Kidney tubule cell (primary cell): ENCODE data around the gene SLAMF6.
"Not testable (repeated sequence)": the region's sequence is repeated elsewhere in the genome, so short reads cannot be mapped to it uniquely, and the experiment has no call there.

ENCODE experiments used
- DNase-seq: peaks from one replicate; pipeline ENCODE4 v3.0.0-alpha.2; 2018; ENCODE audit warnings: low spot score

Gene SLAMF6

GRCh38 chr1:160504651-160505050 is 18.4 kb downstream of the SLAMF6 start:
- no peak for DNase-seq

GRCh38 chr1:160503087-160503486 is 20.0 kb downstream of the SLAMF6 start:
- no peak for DNase-seq

DNA sequence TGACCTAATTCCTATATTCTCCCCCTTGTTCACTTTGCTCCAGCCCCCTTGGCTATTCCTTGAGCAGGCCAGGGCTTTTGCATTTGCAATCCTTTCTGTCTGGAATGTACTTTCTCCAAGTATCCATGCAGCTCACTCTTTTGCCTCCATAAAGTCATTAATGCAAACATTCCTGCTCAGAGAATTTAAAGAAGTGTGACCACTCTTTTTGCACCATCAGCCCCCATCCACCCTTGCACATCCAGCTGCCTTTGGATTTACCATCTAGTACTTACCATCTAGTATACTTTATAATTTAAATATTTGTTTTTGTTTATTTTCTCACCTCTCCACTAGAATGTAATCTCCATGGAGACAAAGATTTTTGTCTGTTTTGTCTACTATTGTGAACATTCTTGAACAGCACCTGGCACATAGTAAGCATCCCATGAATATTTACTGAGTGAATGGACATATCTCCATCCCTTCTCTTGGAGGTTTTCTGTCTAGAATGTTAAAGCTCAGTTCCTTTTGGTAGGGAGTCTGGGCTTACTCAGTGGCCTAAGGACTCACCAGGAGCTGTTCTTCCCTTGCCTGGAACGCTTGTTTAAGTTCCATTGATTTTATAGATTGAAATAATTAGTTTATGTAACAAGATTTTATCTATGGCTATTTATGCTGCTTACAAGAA is 22.6 kb downstream of the SLAMF6 start:
- no peak for DNase-seq

DNA sequence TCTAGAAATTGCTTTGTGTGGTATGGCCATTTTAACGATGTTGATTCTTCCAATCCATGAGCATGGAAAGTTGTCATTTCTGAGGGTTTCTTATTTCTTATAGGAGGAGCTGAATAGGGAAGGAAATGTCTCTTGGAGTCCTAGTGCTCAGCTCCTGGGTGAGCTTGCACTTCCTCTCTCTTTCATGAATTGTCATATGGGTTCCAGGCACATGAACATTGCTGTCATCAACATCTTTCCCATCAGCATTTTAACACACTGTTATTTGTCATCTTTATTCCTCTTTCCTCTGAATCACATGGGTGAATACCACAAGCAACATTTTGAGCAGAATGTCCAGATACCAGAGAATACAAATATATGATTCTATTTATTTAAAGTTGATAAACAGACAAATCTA is 23.4 kb downstream of the SLAMF6 start:
- DNase-seq: no peak

DNA sequence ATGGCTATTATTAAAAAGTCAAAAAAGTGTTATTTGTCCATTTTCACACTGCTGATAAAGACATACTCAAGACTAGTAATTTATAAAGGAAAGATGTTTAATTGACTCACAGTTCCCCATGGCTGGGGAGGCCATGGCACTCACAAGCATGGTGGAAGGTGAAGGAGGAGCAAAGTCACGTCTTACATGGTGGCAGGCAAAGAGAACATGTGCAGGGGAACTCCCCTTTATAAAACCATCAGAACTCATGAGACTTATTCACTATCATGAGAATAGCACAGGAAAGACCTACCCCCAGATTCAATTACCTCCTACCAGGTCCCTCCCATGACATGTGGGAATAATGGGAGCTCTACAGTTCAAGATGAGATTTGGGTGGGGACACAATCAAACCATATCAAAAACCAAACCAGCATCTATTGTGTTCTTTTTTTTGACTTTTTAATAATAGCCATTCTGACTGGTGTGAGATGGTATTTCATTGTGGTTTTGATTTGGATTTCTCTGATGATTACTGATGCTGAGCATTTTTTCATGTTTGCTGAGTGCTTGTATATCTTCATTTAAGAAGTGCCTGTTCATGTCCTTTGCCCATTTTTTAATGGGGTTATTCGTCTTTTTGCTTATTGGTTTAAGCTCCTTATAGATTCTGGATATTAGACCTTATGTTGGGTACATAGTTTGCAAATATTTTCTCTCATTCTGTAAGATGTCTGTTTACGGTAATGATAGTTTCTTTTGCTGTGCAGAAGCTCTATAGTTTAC is 24.6 kb downstream of the SLAMF6 start:
- not testable (repeated sequence) for DNase-seq

DNA sequence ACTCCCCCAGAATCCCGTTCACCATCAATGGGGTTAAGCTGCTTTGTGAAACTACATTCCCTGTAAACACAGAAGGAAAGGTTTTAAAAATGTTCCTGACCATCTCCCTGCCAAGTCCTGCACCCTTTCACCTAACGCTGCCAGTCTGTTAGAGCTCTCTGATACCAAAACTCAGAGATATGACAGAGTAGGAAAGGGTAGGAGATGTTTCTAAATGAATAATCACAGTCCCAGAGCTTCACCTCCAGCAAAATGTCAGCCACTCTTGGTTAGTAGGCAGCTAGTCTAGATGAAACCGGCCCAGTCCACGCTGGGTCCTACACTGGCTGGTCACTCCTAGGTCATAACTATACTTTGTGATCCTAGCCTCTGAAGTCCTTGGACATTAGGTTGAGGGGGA is 26.7 kb downstream of the SLAMF6 start:
- no peak for DNase-seq

DNA sequence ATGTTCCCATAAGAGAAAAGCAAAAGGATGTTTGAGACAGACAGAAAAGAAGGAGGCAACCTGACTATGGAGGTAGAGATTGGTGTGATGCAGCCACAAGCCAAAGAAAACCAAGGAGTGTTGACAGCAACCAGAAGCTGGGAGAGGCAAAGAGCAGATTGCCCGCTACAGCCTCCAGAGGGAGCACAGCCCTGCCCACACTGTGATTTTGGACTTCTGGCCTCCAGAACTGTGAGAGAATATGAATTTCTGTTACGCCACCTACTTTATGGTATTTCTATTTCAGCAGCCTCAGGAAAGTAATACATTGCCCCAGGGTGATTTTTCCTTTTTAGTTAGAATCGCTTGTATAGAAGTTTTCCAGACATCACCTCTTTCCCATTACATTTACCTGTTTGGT is 28.4 kb downstream of the SLAMF6 start:
- DNase-seq: no peak

- no peak for DNase-seq
These were observed 30.4 kb downstream of the SLAMF6 start for GRCh38 chr1:160492617-160493016.

GRCh38 chr1:160491981-160492380 is 31.1 kb downstream of the SLAMF6 start:
- DNase-seq: no peak

DNA sequence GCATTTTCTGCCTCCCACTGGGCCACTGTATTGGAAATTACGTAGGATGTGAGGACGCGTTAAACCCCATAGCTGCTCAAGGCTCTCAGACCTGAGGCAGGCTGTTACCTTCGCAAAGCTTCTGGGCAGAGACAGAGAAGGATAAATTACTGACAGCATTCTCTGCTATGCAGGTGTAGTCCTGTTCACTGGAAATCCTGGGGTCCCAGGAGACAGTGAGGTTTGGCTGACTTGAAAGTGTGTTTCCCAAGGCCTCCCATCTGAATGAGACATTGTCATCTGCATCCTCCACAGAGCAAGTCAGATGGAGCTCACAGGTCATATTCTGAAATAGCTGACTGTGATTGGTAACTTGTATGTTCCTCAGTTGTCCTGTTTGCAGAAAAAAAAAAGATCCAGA is 32.0 kb downstream of the SLAMF6 start:
- no peak for DNase-seq

DNA sequence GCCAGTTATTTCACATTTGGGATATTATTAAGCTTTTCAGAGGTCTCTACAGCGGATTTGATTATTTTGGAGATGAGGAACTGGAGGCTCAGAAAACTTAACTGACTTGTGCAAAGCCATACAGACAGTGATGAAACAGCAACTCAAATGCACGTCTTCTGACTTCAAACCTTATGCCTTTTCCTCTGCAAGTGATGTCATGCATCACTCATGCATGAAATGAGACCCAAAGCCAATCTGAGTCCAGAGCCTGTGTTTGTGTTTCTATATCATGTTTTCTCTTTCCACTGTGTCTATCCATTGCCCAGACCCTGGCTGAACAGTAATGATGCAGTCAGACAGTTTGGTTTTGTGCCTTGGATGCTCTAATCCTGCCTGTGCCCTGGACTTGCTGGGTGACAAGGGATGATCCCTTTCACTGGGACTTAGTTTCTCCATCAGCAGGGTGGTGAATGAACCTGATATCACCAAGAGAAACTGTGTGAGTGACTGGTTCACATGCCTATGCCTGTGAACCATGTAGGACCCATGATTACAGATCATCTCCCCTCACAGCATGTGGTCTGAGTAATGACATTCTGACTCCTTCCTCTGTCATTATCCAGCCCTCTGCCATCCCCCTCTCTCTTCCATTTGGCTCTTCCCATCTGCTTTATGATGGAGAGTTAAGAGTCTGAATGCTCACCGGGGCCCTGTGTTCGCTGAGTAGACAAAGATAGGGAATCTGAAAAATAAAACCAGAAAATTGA is 33.4 kb downstream of the SLAMF6 start:
- peak; percentile 62 for DNase-seq

DNA sequence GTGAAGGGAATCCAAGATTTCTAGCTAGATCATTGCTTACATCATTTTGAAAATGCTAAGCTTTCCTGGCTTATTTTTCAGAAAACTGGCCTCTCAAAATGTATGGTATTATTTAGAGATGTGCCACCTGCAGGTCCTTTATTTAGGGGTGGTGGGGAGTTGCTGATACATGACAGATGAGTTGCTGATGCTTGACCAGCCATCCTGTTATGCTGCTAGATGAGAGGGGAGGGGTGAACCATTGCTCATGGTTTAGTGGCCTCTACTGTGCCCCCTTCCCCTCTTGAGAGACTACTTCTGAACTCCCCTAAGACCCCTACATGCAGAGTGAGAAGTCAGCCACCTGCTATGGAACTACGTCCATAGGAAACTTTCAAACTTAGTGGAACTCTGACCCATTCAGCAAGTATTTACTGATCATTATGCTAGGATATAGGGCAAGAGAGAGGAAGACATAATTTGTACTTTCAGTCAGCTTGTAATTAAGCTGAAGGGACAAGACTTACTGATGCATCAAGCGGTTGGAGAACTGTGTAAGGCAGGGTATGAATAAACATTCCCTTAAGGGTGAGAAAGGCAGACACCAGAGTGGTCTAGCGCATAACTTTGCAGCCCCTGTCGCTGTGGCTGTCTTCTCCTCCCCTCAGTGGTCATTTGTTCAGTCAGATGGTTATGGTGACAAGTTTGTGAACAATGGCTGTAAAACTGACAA is 34.6 kb downstream of the SLAMF6 start:
- DNase-seq: no peak

DNA sequence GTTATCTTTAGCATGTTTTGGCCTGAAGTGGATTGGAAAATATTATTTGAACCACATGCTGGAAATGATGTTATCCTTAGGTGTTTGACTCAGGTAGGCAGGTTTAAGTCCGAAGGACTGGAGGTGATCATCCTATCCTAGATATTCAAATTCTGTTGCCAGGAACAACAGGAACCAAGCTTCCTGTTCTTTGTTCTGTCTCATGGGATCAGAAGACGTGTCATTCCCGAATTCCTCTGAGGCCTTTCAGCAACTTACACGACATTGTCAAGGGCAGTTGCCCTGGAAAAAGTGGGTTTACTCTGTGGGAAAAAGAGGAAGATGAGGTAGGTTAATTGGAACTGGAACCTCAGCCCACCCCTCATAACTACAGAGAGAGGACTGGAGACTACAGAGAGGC is 36.6 kb downstream of the SLAMF6 start:
- DNase-seq: no peak

DNA sequence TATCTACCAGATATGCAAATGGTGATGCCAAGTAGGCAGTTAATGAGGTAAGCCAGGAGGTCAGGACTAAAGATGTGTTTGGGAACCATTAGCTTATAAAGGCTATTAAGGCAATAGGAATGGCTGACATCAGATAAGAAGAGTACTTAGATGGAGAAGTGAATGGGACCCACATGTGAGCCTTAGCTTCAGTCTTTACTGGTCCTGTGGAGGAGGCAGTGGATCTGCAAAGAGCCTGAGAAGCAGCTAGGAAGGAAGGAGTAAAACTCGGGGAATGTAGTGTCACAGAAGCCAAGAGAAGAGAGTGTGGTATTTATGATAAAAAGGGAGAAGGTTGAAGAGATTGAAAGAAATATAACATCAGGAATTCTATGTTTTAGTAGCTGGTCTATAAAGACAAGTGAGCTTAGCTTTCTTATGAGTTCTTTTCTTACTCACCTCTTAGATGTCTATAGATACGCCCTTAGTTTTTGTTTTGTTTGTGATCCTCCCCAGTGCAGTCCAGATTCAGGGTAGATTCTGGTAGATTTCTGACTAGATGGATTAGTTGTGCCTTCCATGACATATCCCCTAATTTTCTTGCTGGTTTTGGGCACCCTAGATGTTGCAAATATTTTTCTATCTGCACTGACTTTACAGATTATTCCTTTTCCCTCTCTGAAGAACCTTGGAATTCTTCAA is 39.4 kb downstream of the SLAMF6 start:
- no peak for DNase-seq

- no peak for DNase-seq
These were observed 41.0 kb downstream of the SLAMF6 start for GRCh38 chr1:160481979-160482596.

DNA sequence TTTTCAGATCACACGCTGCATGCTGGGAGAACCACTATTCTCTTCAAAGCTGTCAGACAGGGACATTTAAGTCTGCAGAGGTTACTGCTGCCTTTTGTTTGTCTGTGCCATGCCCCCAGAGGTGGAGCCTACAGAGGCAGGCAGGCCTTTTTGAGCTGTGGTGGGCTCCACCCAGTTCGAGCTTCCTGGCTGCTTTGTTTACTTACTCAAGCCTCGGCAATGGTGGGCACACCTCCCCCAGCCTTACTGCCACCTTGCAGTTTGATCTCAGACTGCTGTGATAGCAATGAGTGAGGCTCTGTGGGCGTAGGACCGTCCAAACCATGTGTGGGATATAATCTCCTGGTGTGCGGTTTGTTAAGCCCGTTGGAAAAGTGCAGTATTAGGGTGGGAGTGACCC is 42.3 kb downstream of the SLAMF6 start:
- DNase-seq: not testable (repeated sequence)

DNA sequence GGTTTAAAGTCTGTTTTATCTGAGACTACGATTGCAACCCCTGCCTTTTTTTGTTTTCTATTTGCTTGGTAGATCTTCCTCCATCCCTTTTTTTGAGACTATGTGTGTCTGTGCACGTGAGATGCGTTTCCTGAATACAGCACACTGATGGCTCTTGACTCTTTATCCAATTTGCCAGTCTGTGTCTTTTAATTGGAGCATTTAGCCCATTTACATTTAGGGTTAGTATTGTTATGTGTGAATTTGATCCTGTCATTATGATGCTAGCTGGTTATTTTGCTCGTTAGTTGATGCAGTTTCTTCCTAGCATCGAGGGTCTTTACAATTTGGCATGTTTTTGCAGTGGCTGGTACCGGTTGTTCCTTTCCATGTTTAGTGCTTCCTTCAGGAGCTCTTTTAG is 44.0 kb downstream of the SLAMF6 start:
- not testable (repeated sequence) for DNase-seq

DNA sequence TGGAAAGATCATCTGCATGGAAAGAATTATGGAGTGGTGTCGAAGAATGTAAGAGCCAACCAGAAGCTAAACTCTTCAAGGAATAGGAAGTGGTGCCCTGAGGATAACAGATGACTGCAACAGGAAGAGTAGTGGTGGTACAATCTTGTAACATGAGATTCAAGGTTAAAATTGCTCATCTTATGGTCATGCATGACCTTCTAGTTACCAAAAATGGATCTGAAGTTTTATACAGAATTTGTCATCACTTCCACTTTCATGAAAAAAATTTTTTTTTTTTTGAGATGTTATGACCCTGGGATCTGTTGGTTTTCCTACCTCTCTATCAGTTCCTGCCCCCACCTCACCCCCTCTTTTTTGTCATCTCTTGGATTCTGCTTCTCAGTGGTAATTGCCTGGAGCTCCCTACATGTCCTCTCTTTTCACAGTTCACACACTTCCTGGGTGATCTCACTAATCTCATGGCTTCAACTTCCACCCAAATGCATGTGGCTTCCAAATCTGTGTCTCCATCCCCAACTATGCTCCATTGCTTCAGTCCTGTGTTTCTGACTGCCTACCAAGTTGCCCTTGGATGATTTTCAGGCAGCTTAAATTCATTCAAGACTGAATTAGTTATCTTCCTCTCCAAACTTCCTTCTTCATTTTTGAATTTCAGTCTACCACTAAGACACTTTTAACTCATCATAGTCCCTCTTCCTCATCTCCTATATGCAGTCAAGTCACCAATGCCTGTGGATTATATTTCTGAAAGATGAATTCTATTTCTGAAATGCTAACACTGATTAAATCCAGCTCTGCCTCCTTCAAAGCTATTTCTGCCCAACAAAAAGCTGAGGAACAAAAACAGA is 48.4 kb downstream of the SLAMF6 start:
- DNase-seq: no peak

- no peak for DNase-seq
These were observed 50.9 kb downstream of the SLAMF6 start for GRCh38 chr1:160472112-160472511.

- no peak for DNase-seq
These were observed 51.8 kb downstream of the SLAMF6 start for GRCh38 chr1:160471253-160471652.
